Fibroblast of villous mesenchyme (primary cell): Measurements from ENCODE around the gene KDM3A. TPM values are rescaled to one million over a fixed set of nuclear protein-coding genes. Genes with fewer than 3 reads are reported as not detected.

Source experiments
- DNase-seq: peaks from one replicate; pipeline ENCODE4 v3.0.0-alpha.2; 2010; ENCODE audit warnings: low read depth
- H3K4me3 ChIP-seq: 2 replicates; pipeline ENCODE4 v1.5.1; 2011; ENCODE audit warnings: low read depth, mild to moderate bottlenecking, low read length
- total RNA-seq: library from RNA; depleted of rRNA; stranded (reverse); fragments of >200 nt; gene quantifications from 2 replicates; pipeline ENCODE4 v1.2.3, GENCODE V29; 2012
- TF ChIP-seq, protein P1 (sequence below): IDR thresholded peaks from 2 replicates; pipeline ENCODE4 v1.5.1; 2012; ENCODE audit warnings: low read depth, mild to moderate bottlenecking, low read length; ENCODE audit not compliant: insufficient read depth

KDM3A gene
- total RNA-seq, 1 donor, result 15.1 TPM

DNA sequence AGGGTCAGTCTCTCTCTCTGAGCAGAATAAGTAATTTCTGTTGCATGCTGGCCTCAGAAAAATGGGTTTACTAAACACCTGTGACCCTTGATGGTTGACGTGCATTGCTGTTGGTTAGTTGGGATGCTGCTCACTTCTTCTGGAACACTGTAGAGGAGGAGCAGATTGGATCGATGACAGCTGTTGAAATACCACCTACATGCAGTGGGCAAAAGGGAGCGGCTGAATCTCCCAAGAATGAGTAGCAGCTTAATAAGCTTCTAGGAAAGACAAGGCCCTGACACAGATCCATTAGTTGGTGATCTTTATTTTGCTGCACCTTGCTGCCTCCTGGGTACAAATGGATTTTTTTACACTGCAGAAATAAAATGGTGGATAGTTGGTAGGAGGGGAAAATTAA, 43.2 kb downstream of the KDM3A start:
- no peak for DNase-seq
- no peak overlapping the region for H3K4me3 ChIP-seq
- TF ChIP-seq, protein P1, sequence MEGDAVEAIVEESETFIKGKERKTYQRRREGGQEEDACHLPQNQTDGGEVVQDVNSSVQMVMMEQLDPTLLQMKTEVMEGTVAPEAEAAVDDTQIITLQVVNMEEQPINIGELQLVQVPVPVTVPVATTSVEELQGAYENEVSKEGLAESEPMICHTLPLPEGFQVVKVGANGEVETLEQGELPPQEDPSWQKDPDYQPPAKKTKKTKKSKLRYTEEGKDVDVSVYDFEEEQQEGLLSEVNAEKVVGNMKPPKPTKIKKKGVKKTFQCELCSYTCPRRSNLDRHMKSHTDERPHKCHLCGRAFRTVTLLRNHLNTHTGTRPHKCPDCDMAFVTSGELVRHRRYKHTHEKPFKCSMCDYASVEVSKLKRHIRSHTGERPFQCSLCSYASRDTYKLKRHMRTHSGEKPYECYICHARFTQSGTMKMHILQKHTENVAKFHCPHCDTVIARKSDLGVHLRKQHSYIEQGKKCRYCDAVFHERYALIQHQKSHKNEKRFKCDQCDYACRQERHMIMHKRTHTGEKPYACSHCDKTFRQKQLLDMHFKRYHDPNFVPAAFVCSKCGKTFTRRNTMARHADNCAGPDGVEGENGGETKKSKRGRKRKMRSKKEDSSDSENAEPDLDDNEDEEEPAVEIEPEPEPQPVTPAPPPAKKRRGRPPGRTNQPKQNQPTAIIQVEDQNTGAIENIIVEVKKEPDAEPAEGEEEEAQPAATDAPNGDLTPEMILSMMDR, result no peak

DNA sequence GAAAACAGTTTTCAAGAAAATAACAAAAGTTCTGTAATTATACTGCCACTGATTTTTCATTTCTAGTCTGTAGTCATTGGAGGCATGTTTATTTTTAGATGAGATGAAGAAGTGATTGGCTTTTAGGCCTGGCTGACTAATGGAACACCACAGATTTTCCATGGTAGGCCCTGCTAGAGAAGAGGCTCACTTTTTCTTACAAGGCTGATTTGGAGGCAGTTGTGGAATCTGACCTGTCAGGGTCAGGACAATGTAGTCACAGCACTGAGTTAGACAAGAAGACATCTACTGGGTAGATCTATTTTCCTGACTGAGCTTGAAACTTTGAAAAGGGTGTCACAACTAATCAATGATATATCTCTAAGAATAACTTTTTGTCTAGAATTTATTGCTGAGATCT, 43.9 kb downstream of the KDM3A start:
- TF ChIP-seq, protein P1, result no peak
- DNase-seq, result no peak
- H3K4me3 ChIP-seq, result no peak overlapping the region

DNA sequence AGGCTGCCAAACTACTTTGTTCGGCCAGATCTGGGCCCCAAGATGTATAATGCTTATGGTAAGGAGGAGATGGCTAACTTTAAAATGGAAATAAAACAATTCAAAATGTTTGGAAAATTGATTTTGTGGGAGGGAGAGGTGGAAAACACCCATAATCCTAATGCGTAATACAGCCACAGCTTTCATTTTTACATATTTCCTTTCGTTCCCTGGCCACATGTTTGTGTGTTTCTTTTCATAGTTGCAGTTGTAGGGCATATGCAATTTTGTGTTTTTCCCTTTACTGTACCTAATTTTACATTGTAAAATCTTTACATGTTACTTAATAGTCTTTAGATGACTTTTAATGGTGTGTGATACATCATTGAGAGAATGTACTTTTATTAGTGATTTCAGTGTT, 44.6 kb downstream of the KDM3A start:
- H3K4me3 ChIP-seq, result no peak overlapping the region
- no peak for DNase-seq
- TF ChIP-seq, protein P1, result no peak

DNA sequence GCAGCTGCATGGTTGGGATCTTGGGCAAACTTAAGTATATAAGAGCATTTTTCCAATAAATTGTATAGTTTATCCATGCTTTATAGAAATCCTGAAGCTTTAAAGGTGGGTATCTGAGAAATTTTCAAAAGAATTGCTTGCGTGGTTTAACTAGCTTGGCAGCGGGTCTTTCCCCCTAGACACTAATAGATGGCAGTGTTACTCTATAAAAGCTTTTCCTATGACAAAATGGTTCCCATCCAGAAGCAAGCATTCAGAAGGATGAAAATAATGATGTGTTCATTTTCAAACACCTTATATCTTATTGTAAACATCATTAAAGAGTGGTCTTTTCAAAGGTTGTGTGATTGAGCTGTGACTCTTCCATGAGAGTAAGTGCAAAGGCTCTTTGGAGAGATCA, 45.9 kb downstream of the KDM3A start:
- no peak for DNase-seq
- TF ChIP-seq, protein P1, result no peak

DNA sequence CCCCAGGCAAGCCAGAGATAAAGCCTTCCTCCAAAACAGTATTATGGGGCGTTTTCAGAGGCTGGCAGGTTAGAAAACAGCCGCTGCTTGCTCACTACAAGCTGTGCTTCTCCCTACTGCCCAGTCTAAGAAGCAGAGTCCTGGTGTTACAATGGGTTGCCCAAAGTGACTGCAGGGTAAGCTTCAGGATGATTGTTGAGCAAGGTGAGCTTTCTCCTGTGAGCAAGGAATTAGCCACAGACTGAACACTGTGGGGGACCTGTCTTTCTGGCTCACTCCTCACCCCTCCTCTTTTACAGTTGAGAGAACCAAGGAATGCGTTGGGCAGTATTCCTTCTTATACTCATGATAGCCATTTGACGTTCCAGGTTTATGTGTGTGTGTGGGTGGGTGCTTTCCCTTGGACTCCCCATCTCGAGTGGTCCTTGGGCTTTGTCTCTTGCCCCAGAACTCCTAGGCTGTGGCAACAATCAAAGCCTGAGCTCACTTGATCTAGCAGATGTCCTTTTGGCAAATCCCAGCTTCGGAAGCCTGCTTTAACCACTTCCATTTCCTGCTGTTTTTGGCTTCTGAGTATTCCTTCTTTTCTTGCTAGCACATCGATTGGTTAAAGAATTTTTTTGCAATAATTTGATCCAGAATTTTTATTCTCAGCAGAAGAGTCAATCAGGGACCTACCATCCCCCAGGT, 47.5 kb downstream of the KDM3A start:
- H3K4me3 ChIP-seq, result no peak overlapping the region
- TF ChIP-seq, protein P1, result no peak
- no peak for DNase-seq

More for the DNA sequence above, 45.9 kb downstream of the KDM3A start:
- no peak overlapping the region for H3K4me3 ChIP-seq

DNA sequence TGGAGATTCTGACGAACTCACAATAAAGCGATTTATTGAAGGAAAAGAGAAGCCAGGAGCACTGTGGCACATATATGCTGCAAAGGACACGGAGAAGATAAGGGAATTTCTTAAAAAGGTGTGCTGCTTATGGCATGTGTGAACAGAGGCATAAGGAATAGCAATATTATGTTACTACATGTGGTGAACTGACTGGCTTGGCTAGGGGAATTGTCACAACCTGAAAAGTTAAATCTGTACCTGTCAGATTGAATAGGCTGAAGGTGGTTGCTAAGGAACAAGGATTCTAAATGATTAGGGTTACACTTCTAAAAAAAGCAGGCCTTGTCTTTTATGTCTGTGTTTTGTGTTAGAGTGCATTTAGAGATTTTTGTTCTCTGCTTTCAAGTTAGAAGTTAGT, 48.4 kb downstream of the KDM3A start:
- no peak for DNase-seq
- no peak overlapping the region for H3K4me3 ChIP-seq
- TF ChIP-seq, protein P1, result no peak

DNA sequence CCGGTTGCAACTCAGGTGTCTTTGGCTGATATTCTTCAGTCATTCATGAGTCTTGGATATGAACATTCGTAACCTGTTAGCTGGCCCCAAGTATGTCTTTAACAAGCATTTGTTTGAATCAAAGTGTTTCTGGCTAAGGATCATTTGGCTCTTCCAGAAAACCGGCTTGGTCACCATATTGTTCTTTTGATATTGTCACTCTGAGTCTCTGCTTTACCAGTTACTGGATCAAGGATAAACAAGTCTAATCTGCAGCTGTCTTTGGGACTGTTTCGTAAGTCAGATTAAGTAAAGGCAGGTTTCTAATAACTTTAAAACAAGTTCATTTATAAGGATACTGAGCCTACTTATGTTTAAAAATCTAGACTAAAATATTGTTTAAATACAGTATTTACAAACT, 49.1 kb downstream of the KDM3A start:
- no peak overlapping the region for H3K4me3 ChIP-seq
- TF ChIP-seq, protein P1, result no peak
- no peak for DNase-seq
